Activated CD4-positive, alpha-beta T cell treated with anti-CD3 and anti-CD28 coated beads for 4 hours (primary cell): ENCODE results near the gene GALNTL6.

Experiments used
- DNase-seq, 2 donors: peaks; one replicate each; pipeline ENCODE4 v3.0.0-alpha.2; 2020

The GALNTL6 gene

DNA sequence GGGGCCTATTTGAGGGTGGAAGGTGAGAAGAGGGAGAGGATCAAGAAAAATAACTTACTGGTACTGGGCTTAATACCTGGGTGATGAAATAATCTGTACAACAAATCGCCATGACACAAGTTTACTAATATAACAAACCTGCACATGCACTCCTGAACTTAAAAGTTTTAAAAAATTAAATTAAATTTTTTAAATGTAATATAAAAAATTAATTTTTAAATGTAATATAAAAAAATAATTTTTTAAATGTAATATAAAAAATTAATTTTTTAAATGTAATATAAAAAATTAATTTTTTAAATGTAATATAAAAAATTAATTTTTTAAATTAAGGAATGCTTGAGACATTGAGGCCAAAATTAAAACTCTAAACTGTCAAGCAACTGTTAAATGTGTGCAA, 1231.1 kb downstream of the GALNTL6 start:
- DNase-seq: no peak

DNA sequence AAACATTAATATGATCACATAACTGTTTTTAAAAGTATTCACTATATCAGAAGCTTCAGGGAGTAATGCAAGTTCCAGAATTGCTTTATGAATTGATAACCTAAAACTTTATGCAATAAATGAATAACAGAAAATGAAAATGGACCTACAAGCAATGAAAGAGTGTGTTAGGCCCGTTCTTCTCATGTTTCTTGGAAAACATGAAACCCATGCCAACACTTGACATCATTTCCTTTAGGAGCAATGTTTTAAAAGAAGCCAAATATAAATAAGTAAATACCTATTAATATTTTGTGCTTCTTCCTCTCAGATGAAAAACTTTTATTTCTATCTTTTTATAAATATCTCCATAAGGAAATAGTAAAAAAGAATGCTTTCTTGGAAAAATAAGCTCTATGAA, 1232.4 kb downstream of the GALNTL6 start:
- no peak for DNase-seq

DNA sequence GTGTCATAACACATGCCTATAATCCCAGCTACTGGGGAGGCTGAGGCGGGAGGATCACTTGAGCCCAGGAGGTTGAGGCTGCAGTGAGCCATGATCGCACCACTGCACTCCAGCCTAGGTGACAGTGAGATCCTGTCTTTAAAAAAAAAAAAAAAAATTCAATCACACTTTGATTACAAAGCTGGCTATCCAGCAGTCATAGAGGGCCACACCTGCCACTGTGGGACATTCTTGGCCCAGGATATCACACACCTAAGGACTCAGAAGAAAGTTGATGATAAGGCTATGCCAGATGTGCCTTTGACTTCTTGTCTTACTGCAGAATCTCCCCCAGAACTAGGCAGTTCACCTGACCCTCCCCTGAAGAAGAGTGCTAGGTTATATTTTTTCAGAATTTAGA, 1232.9 kb downstream of the GALNTL6 start:
- DNase-seq: no peak

DNA sequence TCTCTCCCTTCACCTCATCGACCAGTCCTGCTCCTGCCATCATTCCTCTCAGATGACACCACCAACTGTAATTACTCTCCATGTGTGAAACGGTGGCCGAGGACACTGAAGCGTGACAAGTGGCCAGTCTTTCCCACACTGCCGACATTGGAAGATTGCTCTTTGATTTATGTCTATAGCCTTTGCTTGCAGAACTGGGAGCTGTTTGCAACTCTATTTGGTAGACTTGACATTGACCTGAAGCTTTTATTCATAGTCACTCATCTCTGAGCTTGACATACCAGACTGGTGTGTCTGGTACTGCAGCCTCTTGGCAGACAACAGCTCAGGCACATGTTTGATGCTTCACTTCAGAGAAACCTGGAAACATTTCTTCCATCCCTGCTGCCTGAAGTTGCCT, 1233.6 kb downstream of the GALNTL6 start:
- no peak for DNase-seq

DNA sequence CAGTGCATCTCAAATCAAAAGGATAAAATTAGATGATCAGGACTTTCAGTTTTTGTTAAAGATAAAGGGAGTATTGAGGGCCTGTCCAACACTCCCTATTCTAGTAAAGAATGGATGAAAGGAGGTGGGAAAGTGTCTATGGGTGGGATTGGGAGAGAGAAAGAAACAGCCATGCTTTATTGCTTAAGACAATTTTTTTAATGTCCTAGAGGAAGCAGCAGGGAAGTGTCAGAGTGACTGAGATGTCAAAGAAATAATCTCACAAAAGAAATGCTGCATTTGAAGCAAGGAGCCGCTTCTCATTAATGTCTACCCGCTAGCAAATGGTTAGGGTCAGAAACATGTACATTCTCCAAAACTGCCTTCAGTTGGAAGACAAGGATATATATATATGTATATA, 1238.0 kb downstream of the GALNTL6 start:
- DNase-seq: no peak

DNA sequence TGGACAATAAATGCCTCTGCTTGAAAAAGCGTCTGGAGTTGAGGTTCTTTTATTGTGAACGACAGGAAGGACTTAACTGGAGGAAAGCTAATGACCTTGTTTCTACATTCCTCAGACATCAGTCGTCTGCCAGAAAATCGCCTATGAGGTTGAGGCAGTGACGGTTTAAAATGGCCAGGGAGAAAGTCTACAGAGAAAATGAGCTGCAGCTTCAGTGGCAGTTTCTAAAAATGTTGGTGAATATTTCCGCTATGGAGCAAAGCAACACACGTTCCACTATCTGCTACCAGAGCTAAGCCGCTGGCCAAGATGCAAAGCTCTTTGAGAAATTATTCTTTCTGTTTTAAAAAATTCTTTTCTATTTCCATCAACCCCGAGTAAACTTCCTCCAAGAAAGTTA, 1238.5 kb downstream of the GALNTL6 start:
- DNase-seq: no peak

DNA sequence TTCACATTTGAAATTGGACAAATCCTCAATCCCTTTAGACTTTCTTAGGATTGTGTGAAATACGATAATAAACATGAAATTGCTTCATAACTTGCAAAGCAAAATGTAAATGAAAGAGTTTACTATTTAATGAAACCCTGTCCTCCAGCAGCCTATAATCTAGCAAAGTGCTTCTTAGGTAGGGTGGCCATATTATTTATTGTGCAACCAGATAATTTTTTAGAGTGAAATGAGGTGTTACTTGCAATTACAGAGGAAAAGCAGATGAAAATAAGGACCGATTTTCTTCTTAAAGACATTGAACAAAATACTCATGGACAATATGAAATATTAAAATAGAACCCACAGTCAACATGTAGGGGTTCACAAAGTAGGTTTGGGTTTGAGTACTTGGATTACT, 1239.2 kb downstream of the GALNTL6 start:
- no peak for DNase-seq

DNA sequence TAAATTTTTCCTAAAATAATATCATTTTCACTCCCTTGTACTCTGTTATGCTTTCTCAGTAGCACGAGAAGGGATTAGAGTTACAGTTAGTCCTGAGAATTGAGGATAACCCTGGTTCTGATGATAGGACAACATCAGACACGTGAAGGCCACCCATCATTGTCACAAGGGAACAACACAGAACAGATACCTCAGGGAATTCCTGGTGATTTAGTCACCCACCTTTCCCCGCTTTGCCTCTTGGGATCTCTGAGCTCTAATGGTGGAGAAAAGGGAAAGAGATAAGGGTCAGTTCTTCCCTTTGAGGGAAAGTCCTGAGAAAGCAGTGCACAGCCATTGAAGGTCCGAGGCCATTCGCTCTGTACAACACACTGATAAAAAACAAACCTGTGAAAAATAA, 1243.1 kb downstream of the GALNTL6 start:
- no peak for DNase-seq

DNA sequence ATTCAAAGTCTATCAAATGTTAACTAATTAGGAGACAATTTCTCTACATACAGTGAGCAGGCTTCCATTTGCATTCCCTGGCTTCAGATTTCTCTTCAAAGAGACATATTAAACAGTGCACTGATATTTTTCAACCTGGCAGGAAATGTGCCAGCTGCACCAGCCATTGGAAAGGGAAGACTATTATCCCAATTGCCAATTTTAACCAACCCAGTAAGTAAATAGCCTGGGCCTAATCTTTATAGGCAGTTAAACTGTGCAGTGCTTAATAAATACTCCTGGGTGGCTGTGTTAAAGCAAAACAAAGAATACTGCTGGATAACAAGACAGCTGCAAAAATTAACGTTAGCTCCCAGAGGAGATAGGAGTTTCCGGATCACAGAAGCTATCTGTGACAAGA, 1243.5 kb downstream of the GALNTL6 start:
- DNase-seq: no peak

DNA sequence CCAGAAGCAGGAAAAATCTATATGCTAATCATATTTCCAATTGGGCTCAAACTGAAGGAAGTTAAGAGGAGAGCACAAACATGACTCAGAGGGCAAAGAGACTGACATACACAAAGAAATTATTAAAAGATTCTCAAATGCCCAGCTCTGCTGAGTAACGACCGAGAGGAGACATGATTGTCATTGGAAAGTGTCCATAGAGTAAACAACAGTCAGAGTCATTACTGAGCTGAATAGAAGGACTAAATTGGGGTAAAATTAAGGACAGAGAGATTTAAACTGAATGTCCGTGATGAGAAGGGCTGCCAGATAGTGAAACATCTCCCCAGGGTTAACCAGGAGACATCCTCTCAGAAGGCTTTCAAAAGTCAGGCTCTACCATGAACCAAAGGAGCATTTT, 1244.2 kb downstream of the GALNTL6 start:
- DNase-seq: no peak

DNA sequence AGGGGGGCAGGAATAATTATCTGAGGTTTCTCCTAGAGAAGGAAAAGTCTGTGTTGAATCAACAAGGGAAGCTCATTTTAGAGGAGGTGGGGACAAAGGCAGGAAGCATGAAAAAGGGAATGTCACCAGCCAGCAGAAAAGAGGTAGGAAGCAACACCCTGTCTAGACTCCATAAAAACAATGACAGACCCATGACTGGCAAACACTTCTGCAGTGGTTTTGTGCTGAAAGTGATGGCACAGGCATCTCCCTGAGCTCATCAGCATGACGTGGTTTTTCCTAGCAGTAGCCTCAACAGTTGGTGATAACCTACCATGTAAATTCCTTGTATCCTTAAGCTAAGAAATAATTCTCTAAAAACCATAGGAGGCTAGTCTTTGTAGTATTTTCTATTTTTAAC, 1244.7 kb downstream of the GALNTL6 start:
- DNase-seq: no peak

DNA sequence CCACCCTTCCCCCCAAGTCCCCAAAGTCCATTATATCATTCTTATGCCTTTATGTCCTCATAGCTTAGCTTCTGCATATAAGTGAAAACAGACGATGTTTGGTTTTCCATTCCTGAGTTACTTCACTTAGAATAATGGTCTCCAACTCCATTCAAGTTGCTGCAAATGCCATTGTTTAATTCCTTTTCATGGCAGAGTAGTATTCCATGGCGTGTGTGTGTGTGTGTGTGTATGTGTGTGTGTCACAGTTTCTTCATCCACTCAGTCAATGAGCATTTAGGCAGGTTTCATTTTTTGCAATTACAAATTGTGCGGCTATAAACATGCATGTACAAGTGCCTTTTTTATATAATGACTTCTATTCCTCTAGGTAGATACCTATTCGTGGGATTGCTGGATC, 1248.0 kb downstream of the GALNTL6 start:
- DNase-seq: no peak

DNA sequence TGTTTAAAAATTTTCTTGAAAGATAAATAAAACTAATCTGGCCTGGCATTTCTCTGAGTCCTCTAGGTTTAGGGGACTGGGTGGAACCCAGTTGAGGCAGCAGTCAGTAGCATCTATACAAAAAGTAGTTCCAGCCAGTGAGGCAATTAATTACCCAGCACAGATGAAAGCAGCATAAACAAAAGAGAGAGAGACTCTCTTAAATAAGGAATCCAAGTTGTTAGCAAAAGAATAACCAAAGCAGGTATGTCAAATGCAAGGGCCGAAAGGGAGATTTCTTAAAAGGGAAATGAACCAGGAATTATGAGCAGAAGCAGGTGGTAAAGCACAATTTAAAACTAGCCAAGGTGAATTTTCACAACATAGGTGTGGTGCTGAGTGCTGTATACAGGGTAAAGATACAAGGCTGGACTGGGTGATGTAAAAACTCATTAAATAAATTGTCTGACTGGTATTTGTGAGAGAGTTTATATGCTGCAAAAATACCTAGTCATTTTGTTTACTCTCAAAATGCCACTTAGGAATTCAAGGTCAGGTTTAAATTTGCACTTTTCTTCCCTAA, 1260.8 kb downstream of the GALNTL6 start:
- no peak for DNase-seq

DNA sequence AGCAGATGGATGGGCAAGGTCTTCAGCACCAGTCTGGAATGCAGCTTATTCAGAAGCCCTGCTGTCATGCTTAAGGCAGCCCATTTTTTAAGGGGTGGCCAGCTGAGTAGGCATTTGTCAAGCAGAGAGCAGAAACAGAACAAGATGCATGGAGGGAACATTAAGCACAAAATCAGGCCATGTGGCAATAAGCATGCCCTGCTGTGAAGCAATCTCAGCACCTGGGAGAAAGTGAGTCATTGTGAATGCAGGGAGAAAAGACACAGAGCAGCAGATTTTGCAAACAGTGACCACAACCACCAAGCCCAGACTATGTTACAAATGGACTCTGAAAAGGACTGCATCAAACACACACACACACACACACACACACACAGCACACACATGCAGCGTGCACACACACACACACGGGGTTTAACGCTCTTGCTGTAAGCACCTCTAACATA, 1261.3 kb downstream of the GALNTL6 start:
- no peak for DNase-seq

DNA sequence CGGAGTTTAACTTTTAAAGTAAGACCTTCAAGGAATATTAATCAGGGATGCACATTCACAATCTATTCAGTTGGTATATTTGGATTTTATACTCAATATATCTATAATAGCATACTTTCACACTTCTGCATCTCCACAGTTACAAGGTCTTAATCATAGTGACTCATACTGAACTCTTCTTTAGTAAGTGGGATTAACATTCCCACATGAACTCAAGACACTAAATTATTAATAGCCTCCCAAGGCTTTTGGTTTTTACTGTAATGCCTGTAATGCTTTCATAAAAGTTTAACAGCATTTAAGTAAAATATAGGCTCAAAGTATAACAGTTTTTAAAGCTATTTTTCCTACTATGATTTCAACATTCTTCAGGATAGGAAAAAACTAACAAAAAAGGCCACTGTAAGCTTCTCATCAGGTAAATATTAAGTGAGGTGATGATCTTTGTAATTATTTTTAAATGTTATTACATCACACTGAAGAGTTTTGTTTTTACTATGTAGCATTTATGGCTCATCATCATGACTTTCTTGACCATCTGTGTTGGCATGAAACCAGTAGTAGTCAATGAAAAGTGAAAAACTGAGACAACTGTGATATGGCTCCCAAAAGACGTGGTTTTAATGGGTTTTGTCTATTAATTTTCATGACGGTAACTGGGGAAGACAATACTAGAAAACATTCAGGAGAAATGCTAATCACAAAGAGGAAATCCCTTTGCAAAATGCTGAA, 1263.9 kb downstream of the GALNTL6 start:
- no peak for DNase-seq

DNA sequence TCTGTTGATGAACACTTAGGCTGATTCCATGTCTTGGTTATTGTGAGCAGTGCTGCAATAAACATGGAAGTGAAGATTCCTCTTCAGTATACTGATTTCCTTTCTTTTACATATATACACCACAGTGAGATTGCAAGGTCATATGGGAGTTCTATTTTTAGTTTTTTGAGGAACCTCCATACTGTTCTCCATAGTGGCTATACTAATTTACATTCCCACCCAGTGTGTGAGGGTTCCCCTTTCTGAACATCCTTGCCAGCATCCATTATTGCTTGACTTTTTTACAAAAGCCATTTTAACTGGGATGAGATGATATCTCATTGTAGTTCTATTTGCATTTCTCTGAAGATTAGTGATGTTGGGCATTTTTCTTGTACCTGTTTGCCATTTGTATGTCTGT, 1274.9 kb downstream of the GALNTL6 start:
- no peak for DNase-seq
